CD4-positive, alpha-beta T cell treated with Interleukin-2 at 100 ng/mL for 4 hours (primary cell): Measurements from ENCODE around the gene DCLK1.

Source experiments
- DNase-seq: peaks from one replicate; pipeline ENCODE4 v3.0.0-alpha.2; 2020; ENCODE audit warnings: low spot score

DCLK1 gene

GRCh38 chr13:35892837-35893814 lies 238.1 kb downstream of the DCLK1 start:
- no peak for DNase-seq

- DNase-seq: no peak
These were observed 239.4 kb downstream of the DCLK1 start for GRCh38 chr13:35891507-35892441.

GRCh38 chr13:35889560-35889959 lies 241.6 kb downstream of the DCLK1 start:
- no peak for DNase-seq

- no peak for DNase-seq
These were observed 242.2 kb downstream of the DCLK1 start for GRCh38 chr13:35888981-35889380.

- DNase-seq: no peak
These were observed 242.7 kb downstream of the DCLK1 start for GRCh38 chr13:35888457-35888883.

- no peak for DNase-seq
These were observed 244.0 kb downstream of the DCLK1 start for GRCh38 chr13:35887115-35887666.

GRCh38 chr13:35886332-35887114 lies 244.7 kb downstream of the DCLK1 start:
- DNase-seq: no peak

GRCh38 chr13:35884211-35884760 lies 246.9 kb downstream of the DCLK1 start:
- no peak for DNase-seq

- no peak for DNase-seq
These were observed 248.3 kb downstream of the DCLK1 start for GRCh38 chr13:35882722-35883497.

- DNase-seq: no peak
These were observed 249.8 kb downstream of the DCLK1 start for GRCh38 chr13:35881360-35881759.

GRCh38 chr13:35879111-35879510 lies 252.1 kb downstream of the DCLK1 start:
- DNase-seq: no peak

GRCh38 chr13:35876601-35877000 lies 254.6 kb downstream of the DCLK1 start:
- no peak for DNase-seq

GRCh38 chr13:35874704-35875103 lies 256.5 kb downstream of the DCLK1 start:
- no peak for DNase-seq

- DNase-seq: no peak
These were observed 258.8 kb downstream of the DCLK1 start for GRCh38 chr13:35872369-35872768.

- DNase-seq: no peak
These were observed 259.6 kb downstream of the DCLK1 start for GRCh38 chr13:35871561-35871960.

GRCh38 chr13:35866801-35867200 lies 264.4 kb downstream of the DCLK1 start:
- DNase-seq: no peak

GRCh38 chr13:35865341-35866240 lies 265.6 kb downstream of the DCLK1 start:
- no peak for DNase-seq

GRCh38 chr13:35860661-35861060 lies 270.5 kb downstream of the DCLK1 start:
- no peak for DNase-seq

GRCh38 chr13:35859981-35860380 lies 271.2 kb downstream of the DCLK1 start:
- DNase-seq: no peak
